Esophagus muscularis mucosa (tissue), 4 donors: Measurements from ENCODE around the gene UPK2. TPM values are rescaled to one million over a fixed set of nuclear protein-coding genes. Genes with fewer than 3 reads are reported as not detected.
A peak's percentile ranks its signal among the peaks of the same experiment; 100 is the strongest.

Source experiments
- DNase-seq: peaks from one replicate; pipeline ENCODE4 v3.0.0-alpha.2; 2017; ENCODE audit errors: extremely low spot score
- H3K27ac ChIP-seq, 4 donors: fragments of 200-600 bp; sonication (generic); replicated peaks in 1 of 4; 1 replicate in 3 of 4; 2 replicates in 1 of 4; pipeline ENCODE4 v1.5.1; 2016 to 2019; ENCODE audit warnings: mild to moderate bottlenecking in 1 of 4
- H3K27me3 ChIP-seq, 4 donors: fragments of 200-600 bp; sonication (generic); one replicate each; pipeline versions ENCODE4 v1.5.1 to v1.6.0; 2016 to 2019
- H3K36me3 ChIP-seq, 4 donors: fragments of 200-600 bp; sonication (generic); one replicate each; pipeline ENCODE4 v1.5.1; 2016 to 2019
- H3K4me1 ChIP-seq, 4 donors: fragments of 200-600 bp; sonication (generic); one replicate each; pipeline ENCODE4 v1.5.1; 2016 to 2019
- H3K4me3 ChIP-seq, 4 donors: fragments of 200-600 bp; sonication (generic); 1 replicate in 2 of 4; 2 replicates in 2 of 4; pipeline ENCODE4 v1.5.1; 2016 to 2019; ENCODE audit warnings: mild to moderate bottlenecking in 4 of 4, moderate library complexity in 1 of 4
- H3K9me3 ChIP-seq, 4 donors: fragments of 200-600 bp; sonication (generic); 1 replicate in 3 of 4; 2 replicates in 1 of 4; pipeline ENCODE4 v1.5.1; 2016 to 2019
- CTCF ChIP-seq, 3 experiments: fragments of 200-600 bp in 2 of 3; fragments of 450-650 bp in 1 of 3; sonication (generic) in 2 of 3; IDR thresholded peaks; one replicate each; pipeline ENCODE4 v1.5.1; 2017 to 2019; ENCODE audit warnings: antibody characterized with exemption in 3 of 3, mild to moderate bottlenecking in 2 of 3, moderate library complexity in 1 of 3
- EP300 ChIP-seq: sonication (generic); formaldehyde crosslinking; IDR thresholded peaks from one replicate; pipeline ENCODE4 v1.6.1; 2017; ENCODE audit warnings: antibody characterized with exemption
- POLR2A ChIP-seq: fragments of 450-650 bp; IDR thresholded peaks from one replicate; pipeline ENCODE4 v1.6.1; 2017; ENCODE audit warnings: antibody characterized with exemption, moderate library complexity, mild to moderate bottlenecking, low read depth
- POLR2AphosphoS5 ChIP-seq, 2 donors: sonication (generic); formaldehyde crosslinking; IDR thresholded peaks; one replicate each; pipeline ENCODE4 v1.6.1; 2017; ENCODE audit warnings: antibody characterized with exemption in 2 of 2
- WGBS: methylation state at CpG from one replicate; pipeline ENCODE4 v1.1.5; 2018; 5-methylcytosine and 5-hydroxymethylcytosine counted together
- intact Hi-C: fragments of 100-400 bp; cut with DNase I; formaldehyde crosslinking; loops from one replicate; pipeline ENCODE4 v1.15.1; 2023
- total RNA-seq, 4 donors: library from RNA; depleted of rRNA; stranded (reverse); fragments of >200 nt; gene quantifications; one replicate each; pipeline versions ENCODE4 v1.1.0 to v1.2.1, GENCODE V29; 2016

UPK2 gene
- total RNA-seq, 4 donors from 2014 or later, result not detected

- Histone ChIP-seq H3K9me3 (no peaks in the 10 kb centered on the region), H3K27ac (peak overlapping the region; percentile 90 to 98 (median 96)), H3K4me3 (peak overlapping the region; percentile 48 to 61 (median 52)), H3K36me3 (peaks cover 0 to 7% (median 5%) of the 10 kb centered on the region in 4 donors), H3K4me1 (peaks cover 100% of the 10 kb centered on the region in 4 donors), H3K27me3 (no peaks in the 10 kb centered on the region)
- intact Hi-C loops, result no loop called here
- TF ChIP-seq POLR2AphosphoS5 (IDR thresholded peaks at IDR 0.05) (no peak), CTCF (IDR thresholded peaks at IDR 0.05) (no peak), EP300 (no peak), POLR2A (no peak)
- WGBS, result 52% methylated on average over 10 of the region's 12 CpGs
- no peak for DNase-seq
Measured at GRCh38 chr11:118912742-118913410, 43.2 kb upstream of the UPK2 start.

GRCh38 chr11:118913411-118914125, 42.5 kb upstream of the UPK2 start:
- Histone ChIP-seq H3K36me3 (peaks cover 0 to under 1% (median 0%) of the 10 kb centered on the region in 4 donors), H3K4me3 (peak overlapping the region; percentile 15 to 61 (median 24)), H3K27me3 (no peaks in the 10 kb centered on the region), H3K27ac (peak overlapping the region; percentile 90 to 98 (median 96)), H3K4me1 (peaks cover 100% of the 10 kb centered on the region in 4 donors), H3K9me3 (no peaks in the 10 kb centered on the region)
- 30% methylated on average over 7 of the region's 9 CpGs for WGBS
- TF ChIP-seq POLR2A, result no peak
- TF ChIP-seq EP300, result no peak
- no peak for TF ChIP-seq CTCF (IDR thresholded peaks at IDR 0.05)
- no peak for TF ChIP-seq POLR2AphosphoS5 (IDR thresholded peaks at IDR 0.05)
- DNase-seq, result no peak
- intact Hi-C loops, result no loop called here

DNA sequence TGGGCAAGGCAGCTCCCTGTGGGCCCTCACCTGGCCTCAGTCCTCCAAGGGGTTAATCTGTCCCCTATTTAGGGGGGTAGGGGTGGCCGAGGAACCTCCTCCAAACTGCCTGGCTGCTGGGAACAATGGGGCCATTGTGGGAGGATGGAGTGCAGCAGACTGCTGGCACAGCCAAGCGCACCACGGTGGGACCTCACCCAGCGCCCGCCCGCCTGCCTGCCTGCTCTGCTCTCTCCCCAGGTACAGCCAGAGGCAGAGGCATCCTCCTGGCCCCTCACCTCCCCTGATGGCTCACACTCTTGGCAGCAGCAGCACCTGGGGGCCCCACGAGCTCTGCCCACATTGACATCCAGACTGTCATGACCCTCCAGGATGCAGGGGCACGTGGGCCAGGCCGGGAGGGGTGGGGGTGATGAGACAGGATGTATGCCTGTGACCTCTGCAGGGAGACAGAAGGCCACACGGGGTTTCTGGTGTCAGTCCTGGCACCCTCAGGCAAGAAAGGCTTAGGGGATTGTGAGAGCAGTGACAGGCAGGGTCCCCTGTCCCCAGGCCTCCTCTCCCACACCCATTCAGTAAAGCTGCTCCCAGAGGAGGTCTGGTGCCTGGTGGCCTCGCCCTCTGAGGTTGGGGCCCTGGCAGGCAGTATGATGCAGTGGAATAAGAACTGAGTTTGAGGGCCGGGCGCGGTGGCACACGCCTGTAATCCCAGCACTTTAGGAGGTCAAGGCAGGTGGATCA, 41.8 kb upstream of the UPK2 start:
- peaks cover 100% of the 10 kb centered on the region in 4 donors for H3K4me1 ChIP-seq
- no peaks in the 10 kb centered on the region for H3K36me3 ChIP-seq
- no peak for DNase-seq
- WGBS, result 49% methylated on average over 9 of the region's 15 CpGs
- H3K9me3 ChIP-seq, result no peaks in the 10 kb centered on the region
- H3K4me3 ChIP-seq, result peak overlapping the region; percentile 15 to 61 (median 24)
- no peak for TF ChIP-seq POLR2A
- no peak for TF ChIP-seq EP300
- TF ChIP-seq CTCF (IDR thresholded peaks at IDR 0.05), result no peak
- no peak for TF ChIP-seq POLR2AphosphoS5 (IDR thresholded peaks at IDR 0.05)
- peak overlapping the region; percentile 90 to 98 (median 96) for H3K27ac ChIP-seq
- intact Hi-C loops, result no loop called here
- H3K27me3 ChIP-seq, result no peaks in the 10 kb centered on the region

GRCh38 chr11:118914987-118915386, 41.1 kb upstream of the UPK2 start:
- peak overlapping the region in 1 of 4 donors; percentile 17 for H3K4me3 ChIP-seq
- 90% methylated on average over 4 of the region's 4 CpGs for WGBS
- H3K27me3 ChIP-seq, result no peaks in the 10 kb centered on the region
- H3K4me1 ChIP-seq, result peaks cover 100% of the 10 kb centered on the region in 4 donors
- no peaks in the 10 kb centered on the region for H3K9me3 ChIP-seq
- intact Hi-C loops, result no loop called here
- DNase-seq, result no peak
- peak overlapping the region; percentile 90 to 98 (median 96) for H3K27ac ChIP-seq
- TF ChIP-seq POLR2A (no peak), EP300 (no peak), POLR2AphosphoS5 (IDR thresholded peaks at IDR 0.05) (no peak), CTCF (IDR thresholded peaks at IDR 0.05) (no peak)
- H3K36me3 ChIP-seq, result no peaks in the 10 kb centered on the region
